GM23248 (cell line): ENCODE measurements around the gene ZNF444. TPM values are rescaled to one million over a fixed set of nuclear protein-coding genes. Genes with fewer than 3 reads are reported as not detected.

Source experiments
- DNase-seq: peaks from one replicate; pipeline ENCODE4 v3.0.0-alpha.2; 2015
- H2AFZ ChIP-seq: fragments of 200-600 bp; sonication (generic); 2 replicates; pipeline ENCODE4 v1.6.1; 2016; ENCODE audit warnings: antibody characterized with exemption
- H3F3A ChIP-seq: fragments of 200-600 bp; sonication (generic); 2 replicates; pipeline ENCODE4 v1.6.1; 2016; ENCODE audit warnings: mild to moderate bottlenecking, antibody characterized with exemption, mixed run types; ENCODE audit not compliant: insufficient read depth
- H3K27ac ChIP-seq: fragments of 200-600 bp; sonication (generic); 2 replicates; pipeline ENCODE4 v1.5.1; 2016; ENCODE audit warnings: mild to moderate bottlenecking
- H3K27me3 ChIP-seq: fragments of 200-600 bp; sonication (generic); replicated peaks from 2 replicates; pipeline ENCODE4 v1.6.1; 2016; ENCODE audit warnings: mild to moderate bottlenecking; ENCODE audit not compliant: insufficient read depth
- H3K36me3 ChIP-seq: fragments of 200-600 bp; sonication (generic); 2 replicates; pipeline ENCODE4 v1.6.1; 2016; ENCODE audit warnings: low read depth, mild to moderate bottlenecking
- H3K4me1 ChIP-seq: fragments of 200-600 bp; sonication (generic); 2 replicates; pipeline ENCODE4 v1.6.1; 2016; ENCODE audit warnings: mild to moderate bottlenecking; ENCODE audit not compliant: insufficient read depth
- H3K4me2 ChIP-seq: fragments of 200-600 bp; sonication (generic); one replicate; pipeline ENCODE4 v1.6.1; 2016; ENCODE audit warnings: mild to moderate bottlenecking; ENCODE audit not compliant: unreplicated experiment
- H3K4me3 ChIP-seq: fragments of 200-600 bp; sonication (generic); 2 replicates; pipeline ENCODE4 v1.5.1; 2016; ENCODE audit warnings: mild to moderate bottlenecking
- H3K79me2 ChIP-seq: fragments of 200-600 bp; sonication (generic); 2 replicates; pipeline ENCODE4 v1.6.1; 2016; ENCODE audit warnings: mild to moderate bottlenecking; ENCODE audit not compliant: insufficient read depth
- H3K9ac ChIP-seq: fragments of 200-600 bp; sonication (generic); 2 replicates; pipeline ENCODE4 v1.6.1; 2016; ENCODE audit warnings: mild to moderate bottlenecking
- H3K9me2 ChIP-seq: fragments of 200-600 bp; sonication (generic); 2 replicates; pipeline ENCODE4 v1.6.1; 2016; ENCODE audit warnings: mixed run types, mild to moderate bottlenecking, moderate library complexity; ENCODE audit not compliant: insufficient read depth
- H3K9me3 ChIP-seq: fragments of 200-600 bp; sonication (generic); one replicate; pipeline ENCODE4 v1.6.1; 2017; ENCODE audit warnings: low read depth
- H4K20me1 ChIP-seq: fragments of 200-600 bp; sonication (generic); 2 replicates; pipeline ENCODE4 v1.6.0; 2016; ENCODE audit not compliant: insufficient read depth
- EZH2 ChIP-seq: fragments of 200-600 bp; sonication (generic); IDR thresholded peaks from 2 replicates; pipeline ENCODE4 v1.6.1; 2018; ENCODE audit warnings: antibody characterized with exemption, mild to moderate bottlenecking; ENCODE audit not compliant: insufficient read depth, poor library complexity, severe bottlenecking
- EZH2phosphoT487 ChIP-seq: fragments of 200-600 bp; sonication (generic); IDR thresholded peaks from 2 replicates; pipeline ENCODE4 v1.6.1; 2018; ENCODE audit warnings: antibody characterized with exemption, moderate library complexity, mild to moderate bottlenecking, low read depth; ENCODE audit not compliant: insufficient read depth
- WGBS, 2 experiments: methylation state at CpG; one replicate each; pipeline ENCODE4 v1.1.6; 2015 to 2017; ENCODE audit warnings: low lambda C conversion rate in 2 of 2, low coverage in 1 of 2; ENCODE audit errors: missing lambda C conversion rate in 2 of 2; 5-methylcytosine and 5-hydroxymethylcytosine counted together
- in situ Hi-C: fragments of 300-500 bp; cut with MboI; formaldehyde crosslinking; loops from 2 replicates; pipeline ENCODE4 v1.15.0; 2020
- polyA plus RNA-seq: library from polyadenylated mRNA; unstranded; fragments of >200 nt; fragmentation: Nextera tagmentation; extraction: Ambion mirVana; gene quantifications from 2 replicates; pipeline ENCODE4 v1.2.1, GENCODE V29; 2016
- total RNA-seq: library from RNA; depleted of rRNA; stranded (reverse); fragments of >200 nt; shearing (Covaris generic); gene quantifications from 2 replicates; pipeline ENCODE4 v1.2.3, GENCODE V29; 2014

The ZNF444 gene
- total and polyA plus RNA-seq, 2 experiments from 2014 or later, result 7.7 to 21.8 TPM

GRCh38 chr19:56156768-56157167, 15.7 kb downstream of the ZNF444 start:
- in situ Hi-C loops, result no loop called here
- Histone ChIP-seq H3K9me3 (no peaks in the 10 kb centered on the region), H3K36me3 (0 out of 2 replicates have a peak, but pooled peaks cover 4% of the 10 kb centered on the region), H3K4me1 (no peaks in the 10 kb centered on the region), H4K20me1 (no peaks in the 10 kb centered on the region), H3K4me3 (no peak overlapping the region), H3K9ac (no peak overlapping the region), H3F3A (no peaks in the 10 kb centered on the region), H3K4me2 (no peak overlapping the region), H3K9me2 (no peaks in the 10 kb centered on the region), H2AFZ (no peak overlapping the region), H3K79me2 (peaks cover 12% of the 10 kb centered on the region), H3K27ac (no peak overlapping the region), H3K27me3 (no peaks in the 10 kb centered on the region)
- DNase-seq, result no peak
- 97 to 100% methylated on average over 6 to 9 of the region's 11 CpGs for WGBS, 2 experiments
- no peak for TF ChIP-seq EZH2
- TF ChIP-seq EZH2phosphoT487, result no peak

- H3K27me3 ChIP-seq, result no peaks in the 10 kb centered on the region
- H3F3A ChIP-seq, result no peaks in the 10 kb centered on the region
- H3K4me3 ChIP-seq, result no peak overlapping the region
- H3K27ac ChIP-seq, result no peak overlapping the region
- no peaks in the 10 kb centered on the region for H4K20me1 ChIP-seq
- no peak overlapping the region for H3K4me2 ChIP-seq
- TF ChIP-seq EZH2phosphoT487 (no peak), EZH2 (no peak)
- no peak for DNase-seq
- no peak overlapping the region for H3K9ac ChIP-seq
- no peaks in the 10 kb centered on the region for H3K4me1 ChIP-seq
- no peaks in the 10 kb centered on the region for H3K79me2 ChIP-seq
- in situ Hi-C loops, result no loop called here
- WGBS, 2 experiments, result 91 to 97% methylated on average over 12 to 16 of the region's 16 CpGs
- no peaks in the 10 kb centered on the region for H3K9me3 ChIP-seq
- H3K9me2 ChIP-seq, result no peaks in the 10 kb centered on the region
- H2AFZ ChIP-seq, result no peak overlapping the region
- 0 out of 2 replicates have a peak, but pooled peaks cover 4% of the 10 kb centered on the region for H3K36me3 ChIP-seq
These were observed 17.2 kb downstream of the ZNF444 start for GRCh38 chr19:56158170-56158757.

- Histone ChIP-seq H3K9ac (no peak overlapping the region), H3K4me2 (no peak overlapping the region), H3K9me2 (no peaks in the 10 kb centered on the region), H2AFZ (no peak overlapping the region), H3K4me3 (no peak overlapping the region), H3K4me1 (no peaks in the 10 kb centered on the region), H3F3A (no peaks in the 10 kb centered on the region), H3K9me3 (no peaks in the 10 kb centered on the region), H3K79me2 (no peaks in the 10 kb centered on the region), H3K27ac (no peak overlapping the region), H3K27me3 (no peaks in the 10 kb centered on the region), H4K20me1 (no peaks in the 10 kb centered on the region), H3K36me3 (0 out of 2 replicates have a peak, but pooled peaks cover 4% of the 10 kb centered on the region)
- in situ Hi-C loops, result no loop called here
- TF ChIP-seq EZH2 (no peak), EZH2phosphoT487 (no peak)
- 87 to 91% methylated on average over 8 to 9 of the region's 9 CpGs for WGBS, 2 experiments
- DNase-seq, result no peak
These were observed 18.0 kb downstream of the ZNF444 start for GRCh38 chr19:56159009-56159559.

- Histone ChIP-seq H3K4me1 (no peaks in the 10 kb centered on the region), H3K27ac (no peak overlapping the region), H3K9me3 (no peaks in the 10 kb centered on the region), H3K36me3 (0 out of 2 replicates have a peak, but pooled peaks cover 4% of the 10 kb centered on the region), H3K27me3 (no peaks in the 10 kb centered on the region), H3K79me2 (no peaks in the 10 kb centered on the region), H3K9ac (no peak overlapping the region), H2AFZ (no peak overlapping the region), H3K4me2 (no peak overlapping the region), H3K4me3 (no peak overlapping the region), H3F3A (no peaks in the 10 kb centered on the region), H3K9me2 (no peaks in the 10 kb centered on the region), H4K20me1 (no peaks in the 10 kb centered on the region)
- no peak for TF ChIP-seq EZH2
- no peak for TF ChIP-seq EZH2phosphoT487
- in situ Hi-C loops, result no loop called here
- DNase-seq, result no peak
- 96 to 97% methylated on average over 35 to 67 of the region's 69 CpGs for WGBS, 2 experiments
These were observed 18.7 kb downstream of the ZNF444 start for GRCh38 chr19:56159622-56160271.
